PC-3 (cell line): ENCODE results near the gene DNAJC1. TPM values are rescaled to one million over a fixed set of nuclear protein-coding genes. Genes with fewer than 3 reads are reported as not detected.

ENCODE experiments used
- ATAC-seq: fragments of 200-7000 bp; cut with Tn5 transposase; 2 replicates; pipeline ENCODE4 v1.9.1; 2020; ENCODE audit warnings: mild to moderate bottlenecking, moderate library complexity
- BruUV-seq: library from RNA; stranded (reverse); fragments of 400-500 nt; replicated peaks from 2 replicates; lab custom pipeline; 2021; lab: Mats Ljungman, UMichigan
- CTCF ChIA-PET: fragments of 300-600 bp; sonication (Branson Sonifier 250); formaldehyde crosslinking; loops from one replicate; lab custom pipeline; 2022; ENCODE audit warnings: antibody characterized with exemption; lab: Charles Lee
- POLR2A ChIA-PET: fragments of 300-600 bp; sonication (Branson Sonifier 250); formaldehyde crosslinking; loops from one replicate; lab custom pipeline; 2022; ENCODE audit warnings: antibody characterized with exemption; ENCODE audit not compliant: unreplicated experiment; lab: Charles Lee
- DNase-seq: peaks from one replicate; pipeline ENCODE4 v3.0.0-alpha.2; 2015
- H2AFZ ChIP-seq: fragments of 300-600 bp; sonication (generic); 2 replicates; pipeline ENCODE4 v1.6.0; 2016; ENCODE audit warnings: antibody characterized with exemption, low read length
- H3F3A ChIP-seq: fragments of 300-600 bp; sonication (generic); one replicate; pipeline ENCODE4 v1.6.0; 2017; ENCODE audit warnings: antibody characterized with exemption, low read length, control low read depth, mild to moderate bottlenecking; ENCODE audit not compliant: unreplicated experiment
- H3K27ac ChIP-seq: fragments of 300-600 bp; sonication (generic); 2 replicates; pipeline ENCODE4 v1.5.1; 2016; ENCODE audit warnings: mild to moderate bottlenecking, low read length
- H3K27me3 ChIP-seq: fragments of 300-600 bp; sonication (generic); 2 replicates; pipeline ENCODE4 v1.6.1; 2016; ENCODE audit warnings: low read length, mixed read lengths
- H3K36me3 ChIP-seq: fragments of 300-600 bp; sonication (generic); 2 replicates; pipeline ENCODE4 v1.6.1; 2016; ENCODE audit warnings: low read depth, mixed run types, low read length, mixed read lengths
- H3K4me1 ChIP-seq: fragments of 300-600 bp; sonication (generic); 2 replicates; pipeline ENCODE4 v1.5.1; 2016; ENCODE audit warnings: low read length; ENCODE audit not compliant: insufficient read depth
- H3K4me2 ChIP-seq: fragments of 300-600 bp; sonication (generic); 2 replicates; pipeline ENCODE4 v1.6.0; 2016; ENCODE audit warnings: low read length
- H3K4me3 ChIP-seq: fragments of 300-600 bp; sonication (generic); 2 replicates; pipeline ENCODE4 v1.5.1; 2016; ENCODE audit warnings: mild to moderate bottlenecking, low read length, mixed read lengths
- H3K79me2 ChIP-seq: fragments of 300-600 bp; sonication (generic); 2 replicates; pipeline ENCODE4 v1.6.1; 2017; ENCODE audit warnings: low read length, mixed read lengths
- H3K9ac ChIP-seq: fragments of 300-600 bp; sonication (generic); 2 replicates; pipeline ENCODE4 v1.6.0; 2016; ENCODE audit warnings: mild to moderate bottlenecking, low read length
- H3K9me2 ChIP-seq: fragments of 300-600 bp; sonication (generic); replicated peaks from 2 replicates; pipeline ENCODE4 v1.6.1; 2016; ENCODE audit warnings: mixed run types, low read length, mixed read lengths
- H3K9me3 ChIP-seq: fragments of 300-600 bp; sonication (generic); 2 replicates; pipeline ENCODE4 v1.6.1; 2016; ENCODE audit warnings: low read length, mixed read lengths
- H4K20me1 ChIP-seq: fragments of 300-600 bp; sonication (generic); 2 replicates; pipeline ENCODE4 v1.6.1; 2016; ENCODE audit warnings: low read length, mixed read lengths
- EZH2 ChIP-seq: fragments of 300-600 bp; sonication (generic); IDR thresholded peaks from one replicate; pipeline ENCODE4 v1.6.1; 2017; ENCODE audit warnings: antibody characterized with exemption, mild to moderate bottlenecking, low read length; ENCODE audit not compliant: unreplicated experiment
- EZH2phosphoT487 ChIP-seq: fragments of 300-600 bp; sonication (generic); IDR thresholded peaks from 2 replicates; pipeline ENCODE4 v1.6.1; 2018; ENCODE audit warnings: mild to moderate bottlenecking, antibody characterized with exemption, low read length, borderline replicate concordance
- intact Hi-C: fragments of 100-400 bp; cut with micrococcal nuclease; formaldehyde crosslinking; loops from 2 replicates; pipeline ENCODE4 v1.9.0; 2023
- total RNA-seq: library from RNA; depleted of rRNA; stranded (reverse); fragments of >200 nt; gene quantifications from 2 replicates; pipeline ENCODE4 v1.2.3, GENCODE V29; 2014
- TF ChIP-seq, protein P1 (sequence below): fragments of 300-600 bp; sonication (generic); conservative IDR thresholded peaks from 2 replicates; pipeline ENCODE4 v1.5.1; 2017; ENCODE audit warnings: antibody characterized with exemption, low read depth, mild to moderate bottlenecking, low read length

The DNAJC1 gene
- total RNA-seq, 1 experiment from 2014 or later, result 53.4 TPM

GRCh38 chr10:21959998-21960397 lies 43.5 kb downstream of the DNAJC1 start:
- BruUV-seq, result no TSS peak
- Histone ChIP-seq H3K4me2 (no peak overlapping the region), H3K9me3 (no peaks in the 10 kb centered on the region), H3K79me2 (peaks cover 69% of the 10 kb centered on the region), H3K4me1 (0 out of 2 replicates have a peak, but pooled peaks cover under 1% of the 10 kb centered on the region), H3K9ac (no peak overlapping the region), H3K27me3 (no peaks in the 10 kb centered on the region), H4K20me1 (no peaks in the 10 kb centered on the region), H2AFZ (no peak overlapping the region), H3K36me3 (no peaks in the 10 kb centered on the region), H3K27ac (no peak overlapping the region), H3K9me2 (no peaks in the 10 kb centered on the region), H3F3A (no peaks in the 10 kb centered on the region), H3K4me3 (no peak overlapping the region)
- DNase-seq (no peak), ATAC-seq (no peak)
- CTCF ChIA-PET, result no interaction called here
- TF ChIP-seq EZH2phosphoT487 (no peak), EZH2 (no peak)
- POLR2A ChIA-PET, result no interaction called here
- intact Hi-C loops, result loop anchor here (10.0 kb wide), 2 partner anchors 215 to 685 kb away; no protein-coding TSS in a partner anchor

- H3K9me2 ChIP-seq, result no peaks in the 10 kb centered on the region
- ATAC-seq, result no peak
- H3K4me2 ChIP-seq, result no peak overlapping the region
- no peak overlapping the region for H2AFZ ChIP-seq
- no peak for DNase-seq
- no peaks in the 10 kb centered on the region for H3K36me3 ChIP-seq
- BruUV-seq, result no TSS peak
- H3K4me1 ChIP-seq, result no peaks in the 10 kb centered on the region
- H3K27ac ChIP-seq, result no peak overlapping the region
- H3F3A ChIP-seq, result no peaks in the 10 kb centered on the region
- no peak overlapping the region for H3K4me3 ChIP-seq
- intact Hi-C loops, result loop anchor here (10.0 kb wide), 2 partner anchors 210 to 680 kb away; no protein-coding TSS in a partner anchor
- H3K9me3 ChIP-seq, result no peaks in the 10 kb centered on the region
- H3K27me3 ChIP-seq, result no peaks in the 10 kb centered on the region
- CTCF ChIA-PET, result no interaction called here
- POLR2A ChIA-PET, result no interaction called here
- TF ChIP-seq EZH2 (no peak), EZH2phosphoT487 (no peak)
- TF ChIP-seq, protein P1, sequence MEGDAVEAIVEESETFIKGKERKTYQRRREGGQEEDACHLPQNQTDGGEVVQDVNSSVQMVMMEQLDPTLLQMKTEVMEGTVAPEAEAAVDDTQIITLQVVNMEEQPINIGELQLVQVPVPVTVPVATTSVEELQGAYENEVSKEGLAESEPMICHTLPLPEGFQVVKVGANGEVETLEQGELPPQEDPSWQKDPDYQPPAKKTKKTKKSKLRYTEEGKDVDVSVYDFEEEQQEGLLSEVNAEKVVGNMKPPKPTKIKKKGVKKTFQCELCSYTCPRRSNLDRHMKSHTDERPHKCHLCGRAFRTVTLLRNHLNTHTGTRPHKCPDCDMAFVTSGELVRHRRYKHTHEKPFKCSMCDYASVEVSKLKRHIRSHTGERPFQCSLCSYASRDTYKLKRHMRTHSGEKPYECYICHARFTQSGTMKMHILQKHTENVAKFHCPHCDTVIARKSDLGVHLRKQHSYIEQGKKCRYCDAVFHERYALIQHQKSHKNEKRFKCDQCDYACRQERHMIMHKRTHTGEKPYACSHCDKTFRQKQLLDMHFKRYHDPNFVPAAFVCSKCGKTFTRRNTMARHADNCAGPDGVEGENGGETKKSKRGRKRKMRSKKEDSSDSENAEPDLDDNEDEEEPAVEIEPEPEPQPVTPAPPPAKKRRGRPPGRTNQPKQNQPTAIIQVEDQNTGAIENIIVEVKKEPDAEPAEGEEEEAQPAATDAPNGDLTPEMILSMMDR, result no peak
- no peaks in the 10 kb centered on the region for H4K20me1 ChIP-seq
- peaks cover 61% of the 10 kb centered on the region for H3K79me2 ChIP-seq
- no peak overlapping the region for H3K9ac ChIP-seq
Measured at GRCh38 chr10:21954690-21955089, 48.8 kb downstream of the DNAJC1 start.

- Histone ChIP-seq H3K9me3 (no peaks in the 10 kb centered on the region), H3K9ac (no peak overlapping the region), H3K27ac (no peak overlapping the region), H3K79me2 (peaks cover 59% of the 10 kb centered on the region), H3K36me3 (no peaks in the 10 kb centered on the region), H3K27me3 (no peaks in the 10 kb centered on the region), H3K4me2 (no peak overlapping the region), H3K4me3 (no peak overlapping the region), H3K4me1 (no peaks in the 10 kb centered on the region), H2AFZ (no peak overlapping the region), H3F3A (no peaks in the 10 kb centered on the region), H4K20me1 (no peaks in the 10 kb centered on the region), H3K9me2 (no peaks in the 10 kb centered on the region)
- DNase-seq (no peak), ATAC-seq (no peak)
- ChIA-PET CTCF (no interaction called here), POLR2A (no interaction called here)
- intact Hi-C loops, result loop anchor here (10.0 kb wide), 2 partner anchors 209 to 679 kb away; no protein-coding TSS in a partner anchor
- TF ChIP-seq, protein P1, result no peak
- TF ChIP-seq EZH2 (no peak), EZH2phosphoT487 (no peak)
- no TSS peak for BruUV-seq
Measured at GRCh38 chr10:21954132-21954531, 49.4 kb downstream of the DNAJC1 start.
